HepG2 (cell line): ENCODE data around the gene MYO18A. TPM values are rescaled to one million over a fixed set of nuclear protein-coding genes. Genes with fewer than 3 reads are reported as not detected.

Experiments used
- ATAC-seq: fragments of 200-7000 bp; cut with Tn5 transposase; 3 replicates; pipeline ENCODE4 v1.9.1; 2020; ENCODE audit warnings: mild to moderate bottlenecking, moderate library complexity
- BruUV-seq: library from RNA; stranded (reverse); fragments of 400-500 nt; replicated peaks from 2 replicates; lab custom pipeline; 2021; lab: Mats Ljungman, UMichigan
- CTCF ChIA-PET: fragments of 300-600 bp; formaldehyde crosslinking; extraction: SDS; loops from one replicate; lab custom pipeline; 2021; ENCODE audit warnings: low total read pairs, inconsistent platforms, low intra/inter-chr PET ratio; lab: Yijun Ruan, JAX
- POLR2A ChIA-PET: fragments of 350-600 bp; sonication (Branson Sonifier 250); formaldehyde crosslinking; loops from one replicate; lab custom pipeline; 2020; ENCODE audit warnings: antibody characterized with exemption, inconsistent platforms; lab: Yijun Ruan, JAX
- DNase-seq: peaks from one replicate; pipeline ENCODE4 v3.0.0-alpha.2; 2015; ENCODE audit warnings: low spot score
- FAIRE-seq: peaks from 3 replicates; lab custom pipeline; 2011; peaks lifted over from hg19 to GRCh38; lab: Jason Lieb, UNC
- H2AFZ ChIP-seq: one replicate; pipeline ENCODE4 v1.6.1; 2011; ENCODE audit warnings: low read length, inconsistent platforms
- H3K27ac ChIP-seq: fragments of 300-600 bp; 3 replicates; pipeline ENCODE4 v1.8.0; 2011; ENCODE audit warnings: mixed run types, mild to moderate bottlenecking, mixed read lengths, low read length, inconsistent platforms; ENCODE audit not compliant: insufficient read depth; ENCODE audit errors: extremely low read length
- H3K27me3 ChIP-seq, 2 experiments: fragments of 200-600 bp in 1 of 2; 2 replicates in 1 of 2; 3 replicates in 1 of 2; pipeline versions ENCODE4 v1.6.0 to v1.8.0; 2011; ENCODE audit warnings: low read length in 2 of 2, mild to moderate bottlenecking in 2 of 2, moderate library complexity in 2 of 2, inconsistent platforms in 1 of 2; ENCODE audit not compliant: insufficient read depth in 2 of 2, control insufficient read depth in 1 of 2
- H3K36me3 ChIP-seq, 2 experiments: fragments of 200-600 bp in 1 of 2; replicated peaks in 1 of 2; 2 replicates in 1 of 2; 3 replicates in 1 of 2; pipeline versions ENCODE4 v1.5.1 to v1.8.0; 2011; ENCODE audit warnings: low read length in 2 of 2, inconsistent platforms in 1 of 2; ENCODE audit not compliant: insufficient read depth in 2 of 2, control insufficient read depth in 1 of 2
- H3K4me1 ChIP-seq: 2 replicates; pipeline ENCODE4 v1.5.1; 2012; ENCODE audit warnings: low read length, inconsistent platforms; ENCODE audit not compliant: insufficient read depth
- H3K4me2 ChIP-seq: 2 replicates; pipeline ENCODE4 v1.6.0; 2011; ENCODE audit warnings: low read depth, low read length, inconsistent platforms
- H3K4me3 ChIP-seq, 3 experiments: fragments of 200-600 bp in 1 of 3; sonication (generic), shearing (Covaris generic) in 1 of 3; replicated peaks in 1 of 3; 2 replicates each; pipeline ENCODE4 v1.5.1; 2011 to 2016; ENCODE audit warnings: low read length in 3 of 3, inconsistent platforms in 2 of 3, low read depth in 2 of 3, mild to moderate bottlenecking in 2 of 3, control low read depth in 1 of 3, mixed read lengths in 1 of 3; ENCODE audit not compliant: insufficient read depth in 1 of 3
- H3K79me2 ChIP-seq: one replicate; pipeline ENCODE4 v1.6.1; 2011; ENCODE audit warnings: low read length, inconsistent platforms; ENCODE audit not compliant: insufficient read depth
- H3K9ac ChIP-seq: 2 replicates; pipeline ENCODE4 v1.6.0; 2011; ENCODE audit warnings: mild to moderate bottlenecking, low read depth, low read length, inconsistent platforms; ENCODE audit not compliant: insufficient read depth
- H3K9me3 ChIP-seq: 2 replicates; pipeline ENCODE4 v1.5.1; 2012; ENCODE audit warnings: mild to moderate bottlenecking, low read length
- H4K20me1 ChIP-seq: 2 replicates; pipeline ENCODE4 v1.6.0; 2011; ENCODE audit warnings: inconsistent platforms, mild to moderate bottlenecking, low read length, moderate library complexity; ENCODE audit not compliant: insufficient read depth
- HNRNPH1 ChIP-seq: fragments of 200-400 bp; formaldehyde crosslinking; optimal IDR thresholded peaks from 2 replicates; pipeline ENCODE3; 2017; ENCODE audit warnings: mild to moderate bottlenecking, low read depth, low read length
- KAT8 ChIP-seq: IDR thresholded peaks from 2 replicates; pipeline ENCODE4 v1.6.1; 2016; ENCODE audit warnings: missing genetic modification reagents, missing compliant biosample characterization
- MAFF ChIP-seq: IDR thresholded peaks from 2 replicates; pipeline ENCODE4 v1.6.1; 2011; ENCODE audit warnings: low read depth, low read length, improper control_type of control experiment
- NCOA5 ChIP-seq: sonication (generic); formaldehyde crosslinking; IDR thresholded peaks from 2 replicates; pipeline ENCODE4 v1.4.0; 2020; ENCODE audit warnings: missing genetic modification reagents
- SP4 ChIP-seq: sonication (generic); formaldehyde crosslinking; IDR thresholded peaks from 2 replicates; pipeline ENCODE4 v1.8.1; 2023; ENCODE audit warnings: mild to moderate bottlenecking, missing genetic modification reagents
- SSRP1 ChIP-seq: IDR thresholded peaks from 2 replicates; pipeline ENCODE4 v1.6.1; 2016; ENCODE audit warnings: control low read depth
- ZNF430 ChIP-seq: sonication (generic); formaldehyde crosslinking; IDR thresholded peaks from 2 replicates; pipeline ENCODE4 v1.9.0; 2021; ENCODE audit warnings: mild to moderate bottlenecking, missing genetic modification reagents
- ZNF546 ChIP-seq: sonication (generic); formaldehyde crosslinking; conservative IDR thresholded peaks from 2 replicates; pipeline ENCODE4 v1.8.1; 2023; ENCODE audit warnings: mild to moderate bottlenecking, missing genetic modification reagents
- ZNF672 ChIP-seq: sonication (generic); formaldehyde crosslinking; IDR thresholded peaks from 2 replicates; pipeline ENCODE4 v1.8.1; 2022; ENCODE audit warnings: missing genetic modification reagents
- ZSCAN22 ChIP-seq: sonication (generic); formaldehyde crosslinking; IDR thresholded peaks from 2 replicates; pipeline ENCODE4 v1.4.0; 2020; ENCODE audit warnings: mild to moderate bottlenecking, missing genetic modification reagents
- WGBS: methylation state at CpG from one replicate; pipeline ENCODE4 v1.1.6; 2017; ENCODE audit warnings: low lambda C conversion rate; 5-methylcytosine and 5-hydroxymethylcytosine counted together
- in situ Hi-C: cut with HindIII; loops from 2 replicates; pipeline ENCODE4 v1.10.0; 2017; ENCODE audit warnings: low pct_unique_long_range_greater_than_20kb; ENCODE audit not compliant: extremely low pct_ligation_motif_present
- intact Hi-C: fragments of 100-400 bp; cut with micrococcal nuclease; formaldehyde crosslinking; loops from one replicate; pipeline ENCODE4 v1.10.0; 2022; ENCODE audit not compliant: unreplicated experiment
- polyA plus RNA-seq, 8 experiments: library from polyadenylated mRNA; depleted of rRNA in 3 of 8; stranded (reverse) in 7 of 8; unstranded in 1 of 8; fragments of >200 nt; fragmentation: Illumina TruSeq in 4 of 8; extraction: Trizol in 4 of 8; gene quantifications; 2 replicates each; pipeline versions ENCODE4 v1.2.1 to v1.2.3, GENCODE V29; 2011 to 2016; ENCODE audit warnings: low read depth in 4 of 8, missing spikeins in 1 of 8, mixed read lengths in 1 of 8; ENCODE audit not compliant: insufficient read depth in 1 of 8
- total RNA-seq, 5 experiments: library from RNA; depleted of rRNA; stranded (reverse); fragments of >200 nt; fragmentation: Illumina TruSeq; extraction: Trizol; gene quantifications; 2 replicates each; pipeline ENCODE4 v1.2.3, GENCODE V29; 2016; ENCODE audit warnings: low read depth in 1 of 5
- TF ChIP-seq, protein P1 (sequence below), 2 experiments: sonication (generic) in 1 of 2; formaldehyde crosslinking in 1 of 2; IDR thresholded peaks; 2 replicates each; pipeline versions ENCODE4 v1.4.0 to v1.6.1; 2016 to 2020; ENCODE audit warnings: borderline replicate concordance in 1 of 2, low read depth in 1 of 2, mild to moderate bottlenecking in 1 of 2, missing genetic modification reagents in 1 of 2

Gene MYO18A
- total and polyA plus RNA-seq, 2 of the 13 experiments (the other 11 are each of a cell fraction or from before 2014, with no cell fraction given), result 16.8 to 24.8 TPM

- no peak overlapping the region for H2AFZ ChIP-seq
- peak overlapping the region; percentile 18; the same call in 1 of the 2 replicates for H3K4me2 ChIP-seq
- H3K4me3 ChIP-seq, result no peak overlapping the region
- H4K20me1 ChIP-seq, result no peaks in the 10 kb centered on the region
- no peak for FAIRE-seq
- peak; percentile 93 for TF ChIP-seq ZSCAN22 (CRISPR knock-in tag)
- TF ChIP-seq HNRNPH1, result no peak
- TF ChIP-seq, all 625 proteins: peak for 1
- ATAC-seq, result no peak
- Histone ChIP-seq H3K4me1 (peaks cover 59% of the 10 kb centered on the region), H3K27ac (no peak overlapping the region), H3K27me3 (peaks cover 0 to 24% of the 10 kb centered on the region in 2 experiments; a peak in 2 of 5 replicates), H3K9ac (no peak overlapping the region), H3K9me3 (no peaks in the 10 kb centered on the region), H3K36me3 (peaks cover 2% of the 10 kb centered on the region in 2 experiments; a peak in 1 of 5 replicates), H3K79me2 (peaks cover 18% of the 10 kb centered on the region)
- in situ Hi-C loops, result no loop called here
- ChIA-PET CTCF (no interaction called here), POLR2A (no interaction called here)
- 31% methylated on average over 13 of the region's 13 CpGs for WGBS
- DNase-seq, result no peak
- intact Hi-C loops, result loop anchor here (5.0 kb wide), 1 partner anchor 37 kb away; no protein-coding TSS in a partner anchor
- no TSS peak for BruUV-seq
Measured at GRCh38 chr17:29039764-29040598, 140.2 kb downstream of the MYO18A start.

DNA sequence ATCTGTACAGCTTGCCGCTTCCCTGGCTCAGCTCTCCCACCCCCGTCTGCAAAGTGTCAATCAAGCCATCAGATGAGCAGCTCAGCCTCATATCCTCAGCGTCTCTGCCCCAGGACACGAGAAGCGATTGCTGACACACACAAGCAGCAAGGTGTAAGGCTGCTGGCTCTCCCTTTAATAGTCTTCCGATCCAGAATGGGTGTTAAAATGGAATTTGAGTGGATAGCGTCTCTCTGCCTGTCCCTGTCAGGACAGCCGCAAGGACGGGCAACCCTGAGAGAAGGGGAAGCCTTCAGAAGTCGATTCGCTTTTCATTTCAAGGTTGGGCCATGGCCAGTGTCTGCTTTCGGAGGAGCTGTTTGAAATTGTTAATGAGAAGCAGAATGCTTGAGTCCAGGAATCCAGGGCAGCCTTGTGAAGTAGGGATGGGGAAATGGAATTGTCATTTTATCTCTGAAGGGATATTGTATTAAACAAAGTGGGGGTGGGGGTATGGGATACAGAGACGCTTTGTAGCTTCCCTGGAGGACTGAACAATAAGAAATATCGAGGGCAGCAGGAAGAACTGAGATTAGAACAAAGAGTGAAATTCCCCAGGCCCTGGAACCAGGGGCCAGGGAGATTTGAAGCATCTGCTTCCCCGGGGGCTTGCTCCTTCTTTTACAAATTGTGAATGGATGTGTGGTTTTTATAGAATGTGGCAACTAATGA, 142.0 kb downstream of the MYO18A start:
- H3K4me3 ChIP-seq, result no peak overlapping the region
- ATAC-seq (no peak), DNase-seq (no peak), FAIRE-seq (no peak)
- H3K4me2 ChIP-seq, result peak overlapping the region; percentile 10; the same call in 1 of the 2 replicates
- H3K9ac ChIP-seq, result no peak overlapping the region
- peaks cover 10% of the 10 kb centered on the region; the same call in 1 of the 2 replicates for H3K9me3 ChIP-seq
- H2AFZ ChIP-seq, result no peak overlapping the region
- no peaks in the 10 kb centered on the region for H4K20me1 ChIP-seq
- H3K36me3 ChIP-seq, result no peaks in the 10 kb centered on the region
- H3K79me2 ChIP-seq, result peaks cover under 1% of the 10 kb centered on the region
- POLR2A ChIA-PET, result no interaction called here
- 39% methylated on average over 15 of the region's 15 CpGs for WGBS
- peaks cover 45% of the 10 kb centered on the region for H3K4me1 ChIP-seq
- intact Hi-C loops (no loop called here), in situ Hi-C loops (no loop called here)
- H3K27ac ChIP-seq, result no peak overlapping the region
- H3K27me3 ChIP-seq, result peaks cover 0 to 24% of the 10 kb centered on the region in 2 experiments; a peak in 3 of 5 replicates
- BruUV-seq, result no TSS peak
- CTCF ChIA-PET, result no interaction called here
- no peak for TF ChIP-seq SSRP1 (CRISPR knock-in tag)
- TF ChIP-seq ZNF546 (CRISPR knock-in tag), result no peak
- no peak for TF ChIP-seq KAT8 (CRISPR knock-in tag)
- TF ChIP-seq NCOA5 (CRISPR knock-in tag), result no peak
- no peak for TF ChIP-seq SP4 (CRISPR knock-in tag)
- TF ChIP-seq, protein P1, sequence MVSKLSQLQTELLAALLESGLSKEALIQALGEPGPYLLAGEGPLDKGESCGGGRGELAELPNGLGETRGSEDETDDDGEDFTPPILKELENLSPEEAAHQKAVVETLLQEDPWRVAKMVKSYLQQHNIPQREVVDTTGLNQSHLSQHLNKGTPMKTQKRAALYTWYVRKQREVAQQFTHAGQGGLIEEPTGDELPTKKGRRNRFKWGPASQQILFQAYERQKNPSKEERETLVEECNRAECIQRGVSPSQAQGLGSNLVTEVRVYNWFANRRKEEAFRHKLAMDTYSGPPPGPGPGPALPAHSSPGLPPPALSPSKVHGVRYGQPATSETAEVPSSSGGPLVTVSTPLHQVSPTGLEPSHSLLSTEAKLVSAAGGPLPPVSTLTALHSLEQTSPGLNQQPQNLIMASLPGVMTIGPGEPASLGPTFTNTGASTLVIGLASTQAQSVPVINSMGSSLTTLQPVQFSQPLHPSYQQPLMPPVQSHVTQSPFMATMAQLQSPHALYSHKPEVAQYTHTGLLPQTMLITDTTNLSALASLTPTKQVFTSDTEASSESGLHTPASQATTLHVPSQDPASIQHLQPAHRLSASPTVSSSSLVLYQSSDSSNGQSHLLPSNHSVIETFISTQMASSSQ (IDR thresholded peaks at IDR 0.05; ENCODE audit: low read depth), result no peak
- TF ChIP-seq, protein P1 (CRISPR knock-in tag; IDR thresholded peaks at IDR 0.05; ENCODE audit: borderline replicate concordance), result no peak
- no peak for TF ChIP-seq MAFF
- TF ChIP-seq ZNF430 (CRISPR knock-in tag), result no peak
- TF ChIP-seq ZNF672, result no peak
